Ectodermal cell (in vitro differentiated cells): ENCODE results near the gene UBTD1.
"Not testable (repeated sequence)": the region's sequence is repeated elsewhere in the genome, so short reads cannot be mapped to it uniquely, and the experiment has no call there.

Source experiments
- H3K27ac ChIP-seq: 2 replicates; pipeline ENCODE4 v1.7.0; 2013; ENCODE audit warnings: mild to moderate bottlenecking, low read depth, low read length; ENCODE audit not compliant: insufficient read depth, poor library complexity, severe bottlenecking
- H3K27me3 ChIP-seq: 2 replicates; pipeline ENCODE4 v1.7.0; 2013; ENCODE audit warnings: mild to moderate bottlenecking, low read length; ENCODE audit not compliant: insufficient read depth, control insufficient read depth, poor library complexity, severe bottlenecking
- H3K36me3 ChIP-seq: one replicate; pipeline ENCODE4 v1.7.0; 2013; ENCODE audit warnings: low read length; ENCODE audit not compliant: control insufficient read depth, insufficient read depth
- H3K4me1 ChIP-seq: one replicate; pipeline ENCODE4 v1.7.0; 2013; ENCODE audit warnings: low read length; ENCODE audit not compliant: control insufficient read depth, insufficient read depth
- H3K4me3 ChIP-seq: 2 replicates; pipeline ENCODE4 v1.7.0; 2013; ENCODE audit warnings: low read depth, low read length, control low read depth; ENCODE audit not compliant: insufficient read depth
- H3K9me3 ChIP-seq: 2 replicates; pipeline ENCODE4 v1.7.0; 2013; ENCODE audit warnings: mild to moderate bottlenecking, low read length, moderate library complexity; ENCODE audit not compliant: control insufficient read depth
- WGBS, 2 experiments: methylation state at CpG; one replicate each; pipeline ENCODE4 v1.1.7; 2013; ENCODE audit warnings: missing lambda C conversion rate in 2 of 2; 5-methylcytosine and 5-hydroxymethylcytosine counted together

Gene UBTD1

GRCh38 chr10:97572214-97572989, 73.7 kb downstream of the UBTD1 start, which contains the start of gene ANKRD2:
ANKRD2 (plus strand) TSS chr10:97572779; CDS start chr10:97572789, 10 bp downstream.
- H3K27ac ChIP-seq, result no peak within 1 kb of the TSS
- WGBS, 2 experiments, result 81 to 84% methylated on average over 16 of the region's 16 CpGs

GRCh38 chr10:97573021-97573420, 74.3 kb downstream of the UBTD1 start:
- no peak overlapping the region for H3K4me3 ChIP-seq
- H3K4me1 ChIP-seq, result no peaks in the 10 kb centered on the region
- no peaks in the 10 kb centered on the region for H3K27me3 ChIP-seq
- no peak overlapping the region for H3K27ac ChIP-seq
- 91 to 95% methylated on average over 2 of the region's 2 CpGs for WGBS, 2 experiments
- no peaks in the 10 kb centered on the region for H3K36me3 ChIP-seq
- no peaks in the 10 kb centered on the region for H3K9me3 ChIP-seq

More at GRCh38 chr10:97572214-97572989, 73.7 kb downstream of the UBTD1 start, which contains the start of gene ANKRD2:
- no peaks in the 10 kb centered on the region for H3K9me3 ChIP-seq
- H3K27me3 ChIP-seq, result no peaks in the 10 kb centered on the region
- no peak within 1 kb of the TSS for H3K4me3 ChIP-seq
- H3K36me3 ChIP-seq, result no peaks in the 10 kb centered on the region
- H3K4me1 ChIP-seq, result no peaks in the 10 kb centered on the region

- Histone ChIP-seq H3K4me3 (no peak overlapping the region), H3K27ac (no peak overlapping the region), H3K27me3 (no peaks in the 10 kb centered on the region), H3K9me3 (no peaks in the 10 kb centered on the region), H3K4me1 (no peaks in the 10 kb centered on the region), H3K36me3 (no peaks in the 10 kb centered on the region)
- WGBS, 2 experiments, result 67 to 73% methylated on average over 2 of the region's 2 CpGs
These were observed 74.9 kb downstream of the UBTD1 start for GRCh38 chr10:97573672-97574071.

GRCh38 chr10:97574374-97575126, 75.8 kb downstream of the UBTD1 start:
- no peak overlapping the region for H3K27ac ChIP-seq
- H3K4me3 ChIP-seq, result no peak overlapping the region
- 92 to 93% methylated on average over 4 of the region's 4 CpGs for WGBS, 2 experiments
- no peaks in the 10 kb centered on the region for H3K9me3 ChIP-seq
- no peaks in the 10 kb centered on the region for H3K36me3 ChIP-seq
- H3K4me1 ChIP-seq, result no peaks in the 10 kb centered on the region
- no peaks in the 10 kb centered on the region for H3K27me3 ChIP-seq

GRCh38 chr10:97575127-97575668, 76.5 kb downstream of the UBTD1 start:
- Histone ChIP-seq H3K4me3 (no peak overlapping the region), H3K9me3 (no peaks in the 10 kb centered on the region), H3K27ac (no peak overlapping the region), H3K36me3 (no peaks in the 10 kb centered on the region), H3K27me3 (no peaks in the 10 kb centered on the region), H3K4me1 (no peaks in the 10 kb centered on the region)
- WGBS, 2 experiments, result 91 to 95% methylated on average over 6 of the region's 6 CpGs

GRCh38 chr10:97576487-97576886, 77.8 kb downstream of the UBTD1 start:
- not testable (repeated sequence) for H3K27me3 ChIP-seq, H3K4me1 ChIP-seq, H3K27ac ChIP-seq, H3K9me3 ChIP-seq, H3K4me3 ChIP-seq, H3K36me3 ChIP-seq
- WGBS, 2 experiments, result 56 to 59% methylated on average over 5 of the region's 5 CpGs

- Histone ChIP-seq H3K27me3 (no peaks in the 10 kb centered on the region), H3K4me1 (no peaks in the 10 kb centered on the region), H3K27ac (no peak overlapping the region), H3K9me3 (no peaks in the 10 kb centered on the region), H3K36me3 (no peaks in the 10 kb centered on the region), H3K4me3 (no peak overlapping the region)
- WGBS, 2 experiments, result 84 to 85% methylated on average over 9 of the region's 9 CpGs
These were observed 79.0 kb downstream of the UBTD1 start for GRCh38 chr10:97577701-97578100.

GRCh38 chr10:97578171-97578844, 79.6 kb downstream of the UBTD1 start:
- WGBS, 2 experiments, result 94 to 96% methylated on average over 39 to 40 of the region's 40 CpGs
- Histone ChIP-seq H3K27me3 (no peaks in the 10 kb centered on the region), H3K9me3 (no peaks in the 10 kb centered on the region), H3K36me3 (no peaks in the 10 kb centered on the region), H3K4me3 (no peak overlapping the region), H3K27ac (no peak overlapping the region), H3K4me1 (no peaks in the 10 kb centered on the region)

GRCh38 chr10:97580421-97581367, 82.0 kb downstream of the UBTD1 start:
- WGBS, 2 experiments, result 89 to 90% methylated on average over 9 of the region's 9 CpGs
- Histone ChIP-seq H3K27ac (no peak overlapping the region), H3K27me3 (no peaks in the 10 kb centered on the region), H3K36me3 (no peaks in the 10 kb centered on the region), H3K9me3 (no peaks in the 10 kb centered on the region), H3K4me3 (no peak overlapping the region), H3K4me1 (peaks cover 5% of the 10 kb centered on the region)
